ENCODE results near the gene C14orf180.

GRCh38 chr14:104553166-104554087 lies 26.1 kb upstream of the C14orf180 start:
- TF ChIP-seq EZH2 (IDR thresholded peaks at IDR 0.05; ENCODE audit: low read length) (no peak), CTCF (optimal IDR thresholded peaks at IDR 0.05 in 1 of 3, IDR thresholded peaks at IDR 0.05 in 1 of 3, conservative IDR thresholded peaks at IDR 0.05 in 1 of 3; ENCODE audit: extremely low read depth in 1 of 3, insufficient read depth in 2 of 3, low read length in 3 of 3) (no peak)
